K562 (cell line): Measurements from ENCODE around the gene ZNRF3. TPM values are rescaled to one million over a fixed set of nuclear protein-coding genes. Genes with fewer than 3 reads are reported as not detected.

Experiments
- ATAC-seq: fragments of 200-7000 bp; cut with Tn5 transposase; 3 replicates; pipeline ENCODE4 v1.9.1; 2020; ENCODE audit warnings: moderate library complexity
- BruUV-seq: library from RNA; stranded (reverse); fragments of 400-500 nt; replicated peaks from 2 replicates; lab custom pipeline; 2021; lab: Mats Ljungman, UMichigan
- CTCF ChIA-PET: fragments of 300-600 bp; formaldehyde crosslinking; extraction: SDS; loops from one replicate; lab custom pipeline; 2021; ENCODE audit warnings: low intra/inter-chr PET ratio; lab: Yijun Ruan, JAX
- POLR2A ChIA-PET: fragments of 300-600, 350-650 bp; sonication (Branson Sonifier 250); formaldehyde crosslinking; extraction: SDS; loops from one replicate; lab custom pipeline; 2021; ENCODE audit warnings: antibody characterized with exemption, inconsistent platforms; lab: Yijun Ruan, JAX
- DNase-seq, 4 experiments: peaks; one replicate each; pipeline versions ENCODE4 v3.0.0 to v3.0.0-alpha.2; 2011 to 2018; ENCODE audit warnings: low spot score in 3 of 4, mixed read lengths in 3 of 4; ENCODE audit errors: extremely low read depth in 1 of 4
- FAIRE-seq: peaks from 2 replicates; lab custom pipeline; 2011; peaks lifted over from hg19 to GRCh38; lab: Jason Lieb, UNC
- H2AFZ ChIP-seq: 2 replicates; pipeline ENCODE4 v1.6.0; 2011; ENCODE audit warnings: low read depth, low read length, control low read depth, inconsistent platforms
- H3K27ac ChIP-seq: fragments of 200-600 bp; 3 replicates; pipeline ENCODE4 v1.8.0; 2011; ENCODE audit warnings: low read depth, mild to moderate bottlenecking, control low read depth, inconsistent platforms, low read length, moderate library complexity, mixed read lengths; ENCODE audit errors: extremely low read depth
- H3K27me3 ChIP-seq, 2 experiments: fragments of 300-600 bp in 1 of 2; 2 replicates in 1 of 2; 3 replicates in 1 of 2; pipeline versions ENCODE4 v1.6.0 to v1.8.0; 2011; ENCODE audit warnings: inconsistent platforms in 2 of 2, low read length in 2 of 2, mild to moderate bottlenecking in 1 of 2, mixed read lengths in 1 of 2, moderate library complexity in 1 of 2; ENCODE audit not compliant: control insufficient read depth in 2 of 2, insufficient read depth in 2 of 2
- H3K36me3 ChIP-seq: fragments of 300-600 bp; 3 replicates; pipeline ENCODE4 v1.8.0; 2011; ENCODE audit warnings: mild to moderate bottlenecking, low read length, inconsistent platforms; ENCODE audit not compliant: control insufficient read depth, insufficient read depth
- H3K4me1 ChIP-seq, 2 experiments: fragments of 200-600 bp in 1 of 2; replicated peaks in 1 of 2; 2 replicates in 1 of 2; 3 replicates in 1 of 2; pipeline versions ENCODE4 v1.5.1 to v1.8.0; 2011; ENCODE audit warnings: inconsistent platforms in 2 of 2, low read length in 2 of 2, mild to moderate bottlenecking in 1 of 2, mixed read lengths in 1 of 2, moderate library complexity in 1 of 2; ENCODE audit not compliant: control insufficient read depth in 2 of 2, insufficient read depth in 2 of 2
- H3K4me2 ChIP-seq: 2 replicates; pipeline ENCODE4 v1.6.1; 2011; ENCODE audit warnings: low read length, control low read depth, inconsistent platforms, mixed read lengths; ENCODE audit not compliant: insufficient read depth
- H3K4me3 ChIP-seq: fragments of 200-600 bp; sonication (generic), shearing (Covaris generic); 2 replicates; pipeline ENCODE4 v1.5.1; 2016; ENCODE audit warnings: control low read depth, inconsistent platforms
- H3K79me2 ChIP-seq: fragments of 200-600 bp; 3 replicates; pipeline ENCODE4 v1.8.0; 2011; ENCODE audit warnings: low read length, inconsistent platforms; ENCODE audit not compliant: control insufficient read depth, insufficient read depth
- H3K9ac ChIP-seq, 2 experiments: 2 replicates each; pipeline versions ENCODE4 v1.6.0 to v1.6.1; 2011; ENCODE audit warnings: low read depth in 2 of 2, low read length in 2 of 2, control low read depth in 1 of 2, inconsistent platforms in 1 of 2, mild to moderate bottlenecking in 1 of 2, mixed read lengths in 1 of 2; ENCODE audit not compliant: insufficient read depth in 1 of 2
- H3K9me1 ChIP-seq: one replicate; pipeline ENCODE4 v1.6.0; 2011; ENCODE audit warnings: inconsistent platforms, mild to moderate bottlenecking, low read length, moderate library complexity; ENCODE audit not compliant: control insufficient read depth, insufficient read depth
- H3K9me3 ChIP-seq: replicated peaks from 2 replicates; pipeline ENCODE4 v1.5.1; 2011; ENCODE audit warnings: low read depth, low read length, inconsistent platforms; ENCODE audit not compliant: control insufficient read depth, insufficient read depth
- H4K20me1 ChIP-seq: replicated peaks from 2 replicates; pipeline ENCODE4 v1.6.1; 2011; ENCODE audit warnings: low read length, inconsistent platforms, mixed read lengths; ENCODE audit not compliant: control insufficient read depth, insufficient read depth
- CHD1 ChIP-seq: fragments of 200-600 bp; sonication (generic); IDR thresholded peaks from one replicate; pipeline ENCODE4 v1.6.1; 2012; ENCODE audit warnings: mild to moderate bottlenecking, moderate library complexity, low read length, inconsistent platforms
- HDAC2 ChIP-seq: fragments of 450-650 bp; IDR thresholded peaks from 2 replicates; pipeline ENCODE4 v1.6.1; 2016; ENCODE audit warnings: mild to moderate bottlenecking
- HNRNPL ChIP-seq: fragments of 200-400 bp; formaldehyde crosslinking; IDR thresholded peaks from 2 replicates; pipeline ENCODE4 v1.6.1; 2017; ENCODE audit warnings: low read depth, mild to moderate bottlenecking, low read length
- MAZ ChIP-seq, 2 experiments: fragments of 450-650 bp in 1 of 2; sonication (generic) in 1 of 2; formaldehyde crosslinking; IDR thresholded peaks in 1 of 2; conservative IDR thresholded peaks in 1 of 2; 2 replicates each; pipeline versions ENCODE4 v1.4.0 to v1.5.0; 2020; ENCODE audit warnings: mild to moderate bottlenecking in 1 of 2, missing genetic modification reagents in 1 of 2
- MTA3 ChIP-seq: fragments of 450-650 bp; formaldehyde crosslinking; IDR thresholded peaks from 2 replicates; pipeline ENCODE4 v1.6.1; 2017; ENCODE audit warnings: mild to moderate bottlenecking, borderline replicate concordance
- NFATC3 ChIP-seq: fragments of 450-650 bp; IDR thresholded peaks from 2 replicates; pipeline ENCODE4 v1.6.1; 2017; ENCODE audit warnings: mild to moderate bottlenecking
- NR2C1 ChIP-seq, 2 experiments: fragments of 450-650 bp; IDR thresholded peaks; 2 replicates each; pipeline ENCODE4 v1.6.1; 2017; ENCODE audit warnings: mild to moderate bottlenecking in 2 of 2, antibody characterized with exemption in 1 of 2, inconsistent platforms in 1 of 2, missing compliant biosample characterization in 1 of 2, missing genetic modification characterization in 1 of 2
- PHF8 ChIP-seq: fragments of 200-600 bp; sonication (generic); IDR thresholded peaks from 2 replicates; pipeline ENCODE4 v1.6.1; 2012; ENCODE audit warnings: mixed run types, mild to moderate bottlenecking, inconsistent platforms, low read length, moderate library complexity, borderline replicate concordance
- POLR2G ChIP-seq: fragments of 200-400 bp; formaldehyde crosslinking; IDR thresholded peaks from 2 replicates; pipeline ENCODE4 v1.6.1; 2017; ENCODE audit warnings: low read depth, mild to moderate bottlenecking, antibody characterized with exemption, low read length, moderate library complexity
- ZFX ChIP-seq: sonication (generic); formaldehyde crosslinking; IDR thresholded peaks from 2 replicates; pipeline ENCODE4 v1.8.0; 2022; ENCODE audit warnings: mild to moderate bottlenecking, missing genetic modification reagents, moderate library complexity
- ZNF197 ChIP-seq: fragments of 200-800 bp; sonication (Bioruptor generic); IDR thresholded peaks from 2 replicates; pipeline ENCODE4 v1.6.1; 2016; ENCODE audit warnings: low read depth, missing genetic modification characterization, missing compliant biosample characterization
- ZNF316 ChIP-seq: fragments of 450-650 bp; IDR thresholded peaks from 2 replicates; pipeline ENCODE4 v1.6.1; 2016
- WGBS: fragments of 100-300 bp; shearing (Covaris generic); methylation state at CpG from one replicate; pipeline ENCODE4 v1.1.6; 2016; ENCODE audit warnings: low coverage, mixed read lengths; ENCODE audit not compliant: insufficient coverage; ENCODE audit errors: missing lambda C conversion rate; 5-methylcytosine and 5-hydroxymethylcytosine counted together
- in situ Hi-C: fragments of 300-500 bp; cut with MboI; formaldehyde crosslinking; loops from 4 replicates; pipeline ENCODE4 v1.15.0; 2018; ENCODE audit warnings: inconsistent platforms, mixed read lengths
- intact Hi-C: fragments of 100-400 bp; cut with micrococcal nuclease; formaldehyde crosslinking; loops from 2 replicates; pipeline ENCODE4 v1.14.2; 2022
- polyA plus RNA-seq, 8 experiments: library from polyadenylated mRNA; depleted of rRNA in 4 of 8; stranded (reverse) in 5 of 8; unstranded in 3 of 8; fragments of >200 nt; fragmentation: Nextera tagmentation in 2 of 8; fragmentation: Illumina TruSeq in 1 of 8; extraction: Ambion mirVana in 2 of 8; extraction: Trizol in 1 of 8; gene quantifications; 2 replicates each; pipeline versions ENCODE4 v1.2.1 to v1.2.3, GENCODE V29; 2011 to 2014; ENCODE audit warnings: inconsistent platforms in 1 of 8, missing spikeins in 1 of 8
- total RNA-seq, 7 experiments: library from RNA; depleted of rRNA in 6 of 7; stranded (reverse); fragments of >200 nt in 6 of 7; fragmentation: Illumina TruSeq in 2 of 7; extraction: Trizol in 2 of 7; gene quantifications; 2 replicates each; pipeline versions ENCODE4 v1.2.1 to v1.2.3, GENCODE V29; 2011 to 2021; ENCODE audit warnings: low replicate concordance in 1 of 7

ZNRF3 gene
- total and polyA plus RNA-seq, 9 of the 15 experiments (the other 6 are each of a cell fraction or from before 2014, with no cell fraction given): 0.41 to 5.9 (median 1.7) TPM

- TF ChIP-seq PHF8: 0 out of 2 replicates have a peak, but pooled peaks have one; percentile 13
- TF ChIP-seq ZNF197 (CRISPR knock-in tag): no peak
- peak; percentile 43 for TF ChIP-seq CHD1
- TF ChIP-seq ZFX (CRISPR knock-in tag): peak; percentile 30; the same call in 1 of the 2 replicates
These were observed 147.3 kb downstream of the ZNRF3 start (continued) for GRCh38 chr22:29030618-29031226.

- FAIRE-seq (peak; percentile 93), DNase-seq (peak; percentile 52 to 79 (median 58)), ATAC-seq (peak; percentile 87)
- Histone ChIP-seq H3K27ac (peak overlapping the region; percentile 89), H3K9ac (peak overlapping the region; percentile 70 to 79), H3K4me3 (peak overlapping the region; percentile 33; the same call in 1 of the 2 replicates), H2AFZ (peak overlapping the region; percentile 76), H3K9me3 (no peaks in the 10 kb centered on the region), H3K4me2 (peak overlapping the region; percentile 72), H3K4me1 (peaks cover 25 to 37% of the 10 kb centered on the region in 2 experiments), H3K79me2 (no peaks in the 10 kb centered on the region; the same call in 1 of the 3 replicates), H3K9me1 (no peaks in the 10 kb centered on the region), H3K27me3 (no peaks in the 10 kb centered on the region), H4K20me1 (no peaks in the 10 kb centered on the region), H3K36me3 (no peaks in the 10 kb centered on the region)
- in situ Hi-C loops (no loop called here), intact Hi-C loops (no loop called here)
- no TSS peak for BruUV-seq
- POLR2A ChIA-PET: interaction anchor here (0.6 to 1.1 kb wide), 4 partner anchors 12 to 121 kb away, joined by 3 read pairs; no protein-coding TSS in a partner anchor
- CTCF ChIA-PET: no interaction called here
- 20% methylated on average over 16 of the region's 18 CpGs for WGBS
- TF ChIP-seq NR2C1 (IDR thresholded peaks at IDR 0.05) (no peak), NR2C1 (tag; IDR thresholded peaks at IDR 0.05) (0 out of 2 replicates have a peak, but pooled peaks have one; percentile 40), NFATC3 (no peak), HDAC2 (0 out of 2 replicates have a peak, but pooled peaks have one; percentile 21), MAZ (CRISPR knock-in tag; conservative IDR thresholded peaks at IDR 0.05 in 1 of 2, IDR thresholded peaks at IDR 0.05 in 1 of 2) (no peak), HNRNPL (no peak), MTA3 (0 out of 2 replicates have a peak, but pooled peaks have one; percentile 47), ZNF316 (peak; percentile 85), POLR2G (peak; percentile 43)
These were observed 148.0 kb downstream of the ZNRF3 start for GRCh38 chr22:29031227-29032011.
